HepG2 (cell line): ENCODE data around the gene OR8B3. TPM values are rescaled to one million over a fixed set of nuclear protein-coding genes. Genes with fewer than 3 reads are reported as not detected.

ENCODE experiments used
- ATAC-seq: fragments of 200-7000 bp; cut with Tn5 transposase; 3 replicates; pipeline ENCODE4 v1.9.1; 2020; ENCODE audit warnings: mild to moderate bottlenecking, moderate library complexity
- BruUV-seq: library from RNA; stranded (reverse); fragments of 400-500 nt; replicated peaks from 2 replicates; lab custom pipeline; 2021; lab: Mats Ljungman, UMichigan
- CTCF ChIA-PET: fragments of 300-600 bp; formaldehyde crosslinking; extraction: SDS; loops from one replicate; lab custom pipeline; 2021; ENCODE audit warnings: low total read pairs, inconsistent platforms, low intra/inter-chr PET ratio; lab: Yijun Ruan, JAX
- POLR2A ChIA-PET: fragments of 350-600 bp; sonication (Branson Sonifier 250); formaldehyde crosslinking; loops from one replicate; lab custom pipeline; 2020; ENCODE audit warnings: antibody characterized with exemption, inconsistent platforms; lab: Yijun Ruan, JAX
- DNase-seq: peaks from one replicate; pipeline ENCODE4 v3.0.0-alpha.2; 2015; ENCODE audit warnings: low spot score
- FAIRE-seq: peaks from 3 replicates; lab custom pipeline; 2011; peaks lifted over from hg19 to GRCh38; lab: Jason Lieb, UNC
- H2AFZ ChIP-seq: one replicate; pipeline ENCODE4 v1.6.1; 2011; ENCODE audit warnings: low read length, inconsistent platforms
- H3K27ac ChIP-seq: fragments of 300-600 bp; 3 replicates; pipeline ENCODE4 v1.8.0; 2011; ENCODE audit warnings: mixed run types, mild to moderate bottlenecking, mixed read lengths, low read length, inconsistent platforms; ENCODE audit not compliant: insufficient read depth; ENCODE audit errors: extremely low read length
- H3K27me3 ChIP-seq, 2 experiments: fragments of 200-600 bp in 1 of 2; 2 replicates in 1 of 2; 3 replicates in 1 of 2; pipeline versions ENCODE4 v1.6.0 to v1.8.0; 2011; ENCODE audit warnings: low read length in 2 of 2, mild to moderate bottlenecking in 2 of 2, moderate library complexity in 2 of 2, inconsistent platforms in 1 of 2; ENCODE audit not compliant: insufficient read depth in 2 of 2, control insufficient read depth in 1 of 2
- H3K36me3 ChIP-seq, 2 experiments: fragments of 200-600 bp in 1 of 2; replicated peaks in 1 of 2; 2 replicates in 1 of 2; 3 replicates in 1 of 2; pipeline versions ENCODE4 v1.5.1 to v1.8.0; 2011; ENCODE audit warnings: low read length in 2 of 2, inconsistent platforms in 1 of 2; ENCODE audit not compliant: insufficient read depth in 2 of 2, control insufficient read depth in 1 of 2
- H3K4me1 ChIP-seq: 2 replicates; pipeline ENCODE4 v1.5.1; 2012; ENCODE audit warnings: low read length, inconsistent platforms; ENCODE audit not compliant: insufficient read depth
- H3K4me2 ChIP-seq: 2 replicates; pipeline ENCODE4 v1.6.0; 2011; ENCODE audit warnings: low read depth, low read length, inconsistent platforms
- H3K4me3 ChIP-seq, 3 experiments: fragments of 200-600 bp in 1 of 3; sonication (generic), shearing (Covaris generic) in 1 of 3; replicated peaks in 1 of 3; 2 replicates each; pipeline ENCODE4 v1.5.1; 2011 to 2016; ENCODE audit warnings: low read length in 3 of 3, inconsistent platforms in 2 of 3, low read depth in 2 of 3, mild to moderate bottlenecking in 2 of 3, control low read depth in 1 of 3, mixed read lengths in 1 of 3; ENCODE audit not compliant: insufficient read depth in 1 of 3
- H3K79me2 ChIP-seq: one replicate; pipeline ENCODE4 v1.6.1; 2011; ENCODE audit warnings: low read length, inconsistent platforms; ENCODE audit not compliant: insufficient read depth
- H3K9ac ChIP-seq: 2 replicates; pipeline ENCODE4 v1.6.0; 2011; ENCODE audit warnings: mild to moderate bottlenecking, low read depth, low read length, inconsistent platforms; ENCODE audit not compliant: insufficient read depth
- H3K9me3 ChIP-seq: 2 replicates; pipeline ENCODE4 v1.5.1; 2012; ENCODE audit warnings: mild to moderate bottlenecking, low read length
- H4K20me1 ChIP-seq: 2 replicates; pipeline ENCODE4 v1.6.0; 2011; ENCODE audit warnings: inconsistent platforms, mild to moderate bottlenecking, low read length, moderate library complexity; ENCODE audit not compliant: insufficient read depth
- DNMT3B ChIP-seq: conservative IDR thresholded peaks from 2 replicates; pipeline ENCODE4 v1.6.1; 2016; ENCODE audit warnings: missing biosample characterization, control low read depth
- FOXJ3 ChIP-seq: sonication (generic); formaldehyde crosslinking; IDR thresholded peaks from 2 replicates; pipeline ENCODE4 v1.4.0; 2020; ENCODE audit warnings: missing genetic modification reagents, mild to moderate bottlenecking, borderline replicate concordance
- KAT2B ChIP-seq: fragments of 150-350 bp; IDR thresholded peaks from 2 replicates; pipeline ENCODE4 v1.6.1; 2014; ENCODE audit warnings: low read depth, low read length, borderline replicate concordance
- MTA1 ChIP-seq: sonication (generic); formaldehyde crosslinking; IDR thresholded peaks from 2 replicates; pipeline ENCODE4 v1.4.0; 2020; ENCODE audit warnings: missing genetic modification reagents, mild to moderate bottlenecking, borderline replicate concordance
- NFE2L2 ChIP-seq: fragments of 150-350 bp; IDR thresholded peaks from 2 replicates; pipeline ENCODE4 v1.6.1; 2014; ENCODE audit warnings: low read length
- NR2F6 ChIP-seq, 2 experiments: IDR thresholded peaks; 2 replicates each; pipeline ENCODE4 v1.6.1; 2016; ENCODE audit warnings: antibody characterized with exemption in 1 of 2, mild to moderate bottlenecking in 1 of 2
- ONECUT2 ChIP-seq: sonication (generic); formaldehyde crosslinking; IDR thresholded peaks from 2 replicates; pipeline ENCODE4 v1.4.0; 2020; ENCODE audit warnings: missing genetic modification reagents
- RELA ChIP-seq: sonication (generic); formaldehyde crosslinking; IDR thresholded peaks from 2 replicates; pipeline ENCODE4 v1.4.0; 2020; ENCODE audit warnings: missing genetic modification reagents
- SPEN ChIP-seq: sonication (generic); formaldehyde crosslinking; IDR thresholded peaks from 2 replicates; pipeline ENCODE4 v1.5.1; 2020; ENCODE audit warnings: low read depth, mild to moderate bottlenecking, missing genetic modification reagents
- SRY ChIP-seq: sonication (generic); formaldehyde crosslinking; IDR thresholded peaks from 2 replicates; pipeline ENCODE4 v1.8.0; 2022; ENCODE audit warnings: mild to moderate bottlenecking, missing genetic modification reagents
- TBX2 ChIP-seq: sonication (generic); formaldehyde crosslinking; IDR thresholded peaks from 2 replicates; pipeline ENCODE4 v1.5.0; 2020; ENCODE audit warnings: missing genetic modification reagents, mild to moderate bottlenecking, borderline replicate concordance
- TRIM24 ChIP-seq: sonication (generic); formaldehyde crosslinking; IDR thresholded peaks from 2 replicates; pipeline ENCODE4 v1.8.0; 2022; ENCODE audit warnings: mild to moderate bottlenecking, missing genetic modification reagents
- ZBTB3 ChIP-seq: sonication (generic); formaldehyde crosslinking; IDR thresholded peaks from 2 replicates; pipeline ENCODE4 v1.4.0; 2020; ENCODE audit warnings: low read depth, mild to moderate bottlenecking, moderate library complexity, missing genetic modification reagents, borderline replicate concordance
- ZNF234 ChIP-seq: sonication (generic); formaldehyde crosslinking; conservative IDR thresholded peaks from 2 replicates; pipeline ENCODE4 v1.5.1; 2020; ENCODE audit warnings: mild to moderate bottlenecking, missing genetic modification reagents
- ZNF264 ChIP-seq: sonication (generic); formaldehyde crosslinking; IDR thresholded peaks from 2 replicates; pipeline ENCODE4 v1.4.0; 2020; ENCODE audit warnings: missing genetic modification reagents
- ZNF296 ChIP-seq: sonication (generic); formaldehyde crosslinking; conservative IDR thresholded peaks from 2 replicates; pipeline ENCODE4 v1.5.0; 2020; ENCODE audit warnings: mild to moderate bottlenecking, missing genetic modification reagents
- ZNF644 ChIP-seq: IDR thresholded peaks from 2 replicates; pipeline ENCODE4 v1.6.1; 2016; ENCODE audit warnings: low read depth
- ZNF678 ChIP-seq: sonication (generic); formaldehyde crosslinking; IDR thresholded peaks from 2 replicates; pipeline ENCODE4 v1.4.0; 2020; ENCODE audit warnings: mild to moderate bottlenecking, missing genetic modification reagents
- ZNF720 ChIP-seq: sonication (generic); formaldehyde crosslinking; IDR thresholded peaks from 2 replicates; pipeline ENCODE4 v1.4.0; 2020; ENCODE audit warnings: missing genetic modification reagents
- WGBS: methylation state at CpG from one replicate; pipeline ENCODE4 v1.1.6; 2017; ENCODE audit warnings: low lambda C conversion rate; 5-methylcytosine and 5-hydroxymethylcytosine counted together
- in situ Hi-C: cut with HindIII; loops from 2 replicates; pipeline ENCODE4 v1.10.0; 2017; ENCODE audit warnings: low pct_unique_long_range_greater_than_20kb; ENCODE audit not compliant: extremely low pct_ligation_motif_present
- intact Hi-C: fragments of 100-400 bp; cut with micrococcal nuclease; formaldehyde crosslinking; loops from one replicate; pipeline ENCODE4 v1.10.0; 2022; ENCODE audit not compliant: unreplicated experiment
- polyA plus RNA-seq, 8 experiments: library from polyadenylated mRNA; depleted of rRNA in 3 of 8; stranded (reverse) in 7 of 8; unstranded in 1 of 8; fragments of >200 nt; fragmentation: Illumina TruSeq in 4 of 8; extraction: Trizol in 4 of 8; gene quantifications; 2 replicates each; pipeline versions ENCODE4 v1.2.1 to v1.2.3, GENCODE V29; 2011 to 2016; ENCODE audit warnings: low read depth in 4 of 8, missing spikeins in 1 of 8, mixed read lengths in 1 of 8; ENCODE audit not compliant: insufficient read depth in 1 of 8
- total RNA-seq, 5 experiments: library from RNA; depleted of rRNA; stranded (reverse); fragments of >200 nt; fragmentation: Illumina TruSeq; extraction: Trizol; gene quantifications; 2 replicates each; pipeline ENCODE4 v1.2.3, GENCODE V29; 2016; ENCODE audit warnings: low read depth in 1 of 5
- TF ChIP-seq, protein P1 (sequence below): sonication (generic); formaldehyde crosslinking; IDR thresholded peaks from 2 replicates; pipeline ENCODE4 v1.4.0; 2020; ENCODE audit warnings: missing genetic modification reagents, borderline replicate concordance
- TF ChIP-seq, protein P2 (sequence below): sonication (generic); formaldehyde crosslinking; conservative IDR thresholded peaks from 2 replicates; pipeline ENCODE4 v1.4.0; 2020; ENCODE audit warnings: missing genetic modification reagents
- TF ChIP-seq, protein P3 (sequence below), 2 experiments: sonication (generic) in 1 of 2; formaldehyde crosslinking in 1 of 2; IDR thresholded peaks; 2 replicates each; pipeline versions ENCODE4 v1.4.0 to v1.6.1; 2018 to 2020; ENCODE audit warnings: missing genetic modification reagents in 2 of 2, borderline replicate concordance in 1 of 2, low read depth in 1 of 2, mild to moderate bottlenecking in 1 of 2, missing biosample characterization in 1 of 2
- TF ChIP-seq, protein P4 (sequence below): sonication (generic); formaldehyde crosslinking; IDR thresholded peaks from 2 replicates; pipeline ENCODE4 v1.5.0; 2020; ENCODE audit warnings: missing genetic modification reagents

OR8B3 gene
- total and polyA plus RNA-seq, 2 of the 13 experiments (the other 11 are each of a cell fraction or from before 2014, with no cell fraction given): not detected

DNA sequence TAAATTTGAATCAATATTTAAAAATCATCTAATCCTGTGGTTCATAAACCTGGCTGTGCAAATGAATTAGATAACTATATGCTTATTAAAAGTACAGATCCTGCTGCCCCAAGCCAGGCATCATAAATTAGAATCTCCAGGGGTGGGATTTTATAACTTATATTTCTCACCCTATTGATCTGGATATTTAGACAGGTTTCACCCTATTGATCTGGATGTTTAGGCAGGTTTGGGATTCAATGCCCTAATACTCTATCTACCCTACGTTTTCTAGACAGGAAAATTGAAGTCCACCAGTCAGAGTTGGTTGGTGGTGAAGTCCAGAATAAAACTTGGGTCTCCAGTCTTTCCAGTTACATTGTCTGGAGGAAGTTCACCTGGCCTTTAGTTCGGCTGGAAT is 44.0 kb upstream of the OR8B3 start:
- Histone ChIP-seq H3K4me3 (no peak overlapping the region), H3K27ac (no peak overlapping the region), H2AFZ (no peak overlapping the region), H3K27me3 (0 out of 5 replicates have a peak, but pooled peaks cover 0 to 7% of the 10 kb centered on the region in 2 experiments), H4K20me1 (no peaks in the 10 kb centered on the region), H3K36me3 (no peaks in the 10 kb centered on the region), H3K9me3 (no peaks in the 10 kb centered on the region), H3K79me2 (no peaks in the 10 kb centered on the region), H3K9ac (no peak overlapping the region), H3K4me1 (no peaks in the 10 kb centered on the region), H3K4me2 (no peak overlapping the region)
- no TSS peak for BruUV-seq
- in situ Hi-C loops (no loop called here), intact Hi-C loops (no loop called here)
- no peak for FAIRE-seq
- ATAC-seq: no peak
- WGBS: 0% methylated on average over 2 of the region's 2 CpGs
- ChIA-PET CTCF (no interaction called here), POLR2A (no interaction called here)
- DNase-seq: no peak
- TF ChIP-seq SRY (CRISPR knock-in tag) (no peak), ZBTB3 (no peak), MTA1 (CRISPR knock-in tag) (no peak), TBX2 (no peak), DNMT3B (no peak), ZNF296 (no peak), ZNF234 (CRISPR knock-in tag) (no peak), ZNF644 (CRISPR knock-in tag) (no peak), SPEN (CRISPR knock-in tag) (no peak), KAT2B (peak; percentile 86), ONECUT2 (CRISPR knock-in tag) (peak; percentile 40; the same call in 1 of the 2 replicates), NFE2L2 (no peak), FOXJ3 (CRISPR knock-in tag) (no peak), ZNF720 (CRISPR knock-in tag) (no peak), ZNF678 (CRISPR knock-in tag) (no peak), TRIM24 (CRISPR knock-in tag) (no peak), ZNF264 (CRISPR knock-in tag) (no peak), RELA (CRISPR knock-in tag) (no peak), NR2F6 (IDR thresholded peaks at IDR 0.05) (peak; percentile 86), NR2F6 (CRISPR knock-in tag; IDR thresholded peaks at IDR 0.05) (no peak)
- TF ChIP-seq, protein P1, sequence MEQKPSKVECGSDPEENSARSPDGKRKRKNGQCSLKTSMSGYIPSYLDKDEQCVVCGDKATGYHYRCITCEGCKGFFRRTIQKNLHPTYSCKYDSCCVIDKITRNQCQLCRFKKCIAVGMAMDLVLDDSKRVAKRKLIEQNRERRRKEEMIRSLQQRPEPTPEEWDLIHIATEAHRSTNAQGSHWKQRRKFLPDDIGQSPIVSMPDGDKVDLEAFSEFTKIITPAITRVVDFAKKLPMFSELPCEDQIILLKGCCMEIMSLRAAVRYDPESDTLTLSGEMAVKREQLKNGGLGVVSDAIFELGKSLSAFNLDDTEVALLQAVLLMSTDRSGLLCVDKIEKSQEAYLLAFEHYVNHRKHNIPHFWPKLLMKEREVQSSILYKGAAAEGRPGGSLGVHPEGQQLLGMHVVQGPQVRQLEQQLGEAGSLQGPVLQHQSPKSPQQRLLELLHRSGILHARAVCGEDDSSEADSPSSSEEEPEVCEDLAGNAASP (CRISPR knock-in tag): no peak
- TF ChIP-seq, protein P2, sequence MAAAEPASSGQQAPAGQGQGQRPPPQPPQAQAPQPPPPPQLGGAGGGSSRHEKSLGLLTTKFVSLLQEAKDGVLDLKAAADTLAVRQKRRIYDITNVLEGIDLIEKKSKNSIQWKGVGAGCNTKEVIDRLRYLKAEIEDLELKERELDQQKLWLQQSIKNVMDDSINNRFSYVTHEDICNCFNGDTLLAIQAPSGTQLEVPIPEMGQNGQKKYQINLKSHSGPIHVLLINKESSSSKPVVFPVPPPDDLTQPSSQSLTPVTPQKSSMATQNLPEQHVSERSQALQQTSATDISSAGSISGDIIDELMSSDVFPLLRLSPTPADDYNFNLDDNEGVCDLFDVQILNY (CRISPR knock-in tag): no peak
- TF ChIP-seq, protein P3, sequence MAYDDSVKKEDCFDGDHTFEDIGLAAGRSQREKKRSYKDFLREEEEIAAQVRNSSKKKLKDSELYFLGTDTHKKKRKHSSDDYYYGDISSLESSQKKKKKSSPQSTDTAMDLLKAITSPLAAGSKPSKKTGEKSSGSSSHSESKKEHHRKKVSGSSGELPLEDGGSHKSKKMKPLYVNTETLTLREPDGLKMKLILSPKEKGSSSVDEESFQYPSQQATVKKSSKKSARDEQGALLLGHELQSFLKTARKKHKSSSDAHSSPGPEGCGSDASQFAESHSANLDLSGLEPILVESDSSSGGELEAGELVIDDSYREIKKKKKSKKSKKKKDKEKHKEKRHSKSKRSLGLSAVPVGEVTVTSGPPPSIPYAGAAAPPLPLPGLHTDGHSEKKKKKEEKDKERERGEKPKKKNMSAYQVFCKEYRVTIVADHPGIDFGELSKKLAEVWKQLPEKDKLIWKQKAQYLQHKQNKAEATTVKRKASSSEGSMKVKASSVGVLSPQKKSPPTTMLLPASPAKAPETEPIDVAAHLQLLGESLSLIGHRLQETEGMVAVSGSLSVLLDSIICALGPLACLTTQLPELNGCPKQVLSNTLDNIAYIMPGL (CRISPR knock-in tag; IDR thresholded peaks at IDR 0.05; ENCODE audit: borderline replicate concordance in 1 of 2, low read depth in 1 of 2): no peak
- TF ChIP-seq, protein P4, sequence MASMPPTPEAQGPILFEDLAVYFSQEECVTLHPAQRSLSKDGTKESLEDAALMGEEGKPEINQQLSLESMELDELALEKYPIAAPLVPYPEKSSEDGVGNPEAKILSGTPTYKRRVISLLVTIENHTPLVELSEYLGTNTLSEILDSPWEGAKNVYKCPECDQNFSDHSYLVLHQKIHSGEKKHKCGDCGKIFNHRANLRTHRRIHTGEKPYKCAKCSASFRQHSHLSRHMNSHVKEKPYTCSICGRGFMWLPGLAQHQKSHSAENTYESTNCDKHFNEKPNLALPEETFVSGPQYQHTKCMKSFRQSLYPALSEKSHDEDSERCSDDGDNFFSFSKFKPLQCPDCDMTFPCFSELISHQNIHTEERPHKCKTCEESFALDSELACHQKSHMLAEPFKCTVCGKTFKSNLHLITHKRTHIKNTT: no peak
